ENCODE results near the gene COL26A1. TPM values are rescaled to one million over a fixed set of nuclear protein-coding genes. Genes with fewer than 3 reads are reported as not detected.

The COL26A1 gene
- polyA plus RNA-seq, 1 donor from 2014 or later = 36.6 TPM

DNA sequence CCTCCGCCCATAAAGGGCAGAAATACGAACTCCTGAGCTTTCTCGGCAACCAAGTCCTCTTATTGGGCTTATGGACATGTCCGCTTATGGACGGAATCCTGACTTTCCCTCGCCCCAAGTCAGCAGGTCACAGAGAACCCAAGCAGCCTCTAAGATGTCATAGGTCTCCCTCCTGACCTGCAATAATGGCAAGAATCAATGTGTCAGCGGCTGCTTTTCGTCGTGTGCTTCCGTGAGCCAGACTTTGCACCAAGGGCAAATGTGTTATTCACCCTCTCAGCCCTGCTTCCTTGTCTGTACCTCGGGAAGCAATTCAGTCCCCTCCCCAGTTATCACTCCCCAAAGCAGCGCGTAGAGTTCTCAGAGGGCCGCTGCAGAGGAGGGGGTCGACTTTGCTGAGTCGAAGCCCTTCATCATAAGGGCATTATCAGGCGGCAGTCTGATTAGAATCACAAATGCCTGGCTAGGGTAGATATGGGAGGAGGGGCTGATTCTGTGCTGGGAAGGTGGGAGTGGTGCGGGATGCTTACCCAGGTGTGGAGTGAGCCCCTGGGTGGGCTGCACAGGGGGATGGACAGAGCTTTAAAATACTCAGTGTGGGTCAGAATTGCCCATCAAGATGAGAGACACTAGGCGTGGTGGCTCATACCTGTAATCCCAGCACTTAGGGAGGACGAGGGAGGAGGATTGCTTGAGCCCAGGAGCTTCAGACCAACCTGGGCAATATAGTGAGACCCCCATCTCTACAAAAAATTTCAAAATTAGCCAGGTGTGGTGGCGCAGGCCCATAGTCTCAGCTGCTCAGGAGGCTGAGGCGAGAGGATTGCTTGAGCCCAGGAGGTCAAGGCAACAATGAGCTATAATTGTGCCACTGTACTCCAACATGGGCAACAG is 36.0 kb downstream of the COL26A1 start:
- H3K27ac ChIP-seq (ENCODE audit: low read length) = no peak overlapping the region
- H4K20me1 ChIP-seq (ENCODE audit: insufficient read depth) = no peaks in the 10 kb centered on the region
- H3K27me3 ChIP-seq (ENCODE audit: insufficient read depth, low read depth, low read length) = no peaks in the 10 kb centered on the region
- no peak for TF ChIP-seq RAD21 (conservative IDR thresholded peaks at IDR 0.05)
- TF ChIP-seq EZH2 (IDR thresholded peaks at IDR 0.05; ENCODE audit: borderline replicate concordance, insufficient read depth, low read length, poor library complexity, severe bottlenecking) = no peak
- TF ChIP-seq MXI1 (conservative IDR thresholded peaks at IDR 0.05; ENCODE audit: poor library complexity, severe bottlenecking) = no peak
- no peak for TF ChIP-seq POLR2AphosphoS5 (IDR thresholded peaks at IDR 0.05)
- TF ChIP-seq SMC3 (conservative IDR thresholded peaks at IDR 0.05; ENCODE audit: poor library complexity) = no peak
- TF ChIP-seq, protein P1, sequence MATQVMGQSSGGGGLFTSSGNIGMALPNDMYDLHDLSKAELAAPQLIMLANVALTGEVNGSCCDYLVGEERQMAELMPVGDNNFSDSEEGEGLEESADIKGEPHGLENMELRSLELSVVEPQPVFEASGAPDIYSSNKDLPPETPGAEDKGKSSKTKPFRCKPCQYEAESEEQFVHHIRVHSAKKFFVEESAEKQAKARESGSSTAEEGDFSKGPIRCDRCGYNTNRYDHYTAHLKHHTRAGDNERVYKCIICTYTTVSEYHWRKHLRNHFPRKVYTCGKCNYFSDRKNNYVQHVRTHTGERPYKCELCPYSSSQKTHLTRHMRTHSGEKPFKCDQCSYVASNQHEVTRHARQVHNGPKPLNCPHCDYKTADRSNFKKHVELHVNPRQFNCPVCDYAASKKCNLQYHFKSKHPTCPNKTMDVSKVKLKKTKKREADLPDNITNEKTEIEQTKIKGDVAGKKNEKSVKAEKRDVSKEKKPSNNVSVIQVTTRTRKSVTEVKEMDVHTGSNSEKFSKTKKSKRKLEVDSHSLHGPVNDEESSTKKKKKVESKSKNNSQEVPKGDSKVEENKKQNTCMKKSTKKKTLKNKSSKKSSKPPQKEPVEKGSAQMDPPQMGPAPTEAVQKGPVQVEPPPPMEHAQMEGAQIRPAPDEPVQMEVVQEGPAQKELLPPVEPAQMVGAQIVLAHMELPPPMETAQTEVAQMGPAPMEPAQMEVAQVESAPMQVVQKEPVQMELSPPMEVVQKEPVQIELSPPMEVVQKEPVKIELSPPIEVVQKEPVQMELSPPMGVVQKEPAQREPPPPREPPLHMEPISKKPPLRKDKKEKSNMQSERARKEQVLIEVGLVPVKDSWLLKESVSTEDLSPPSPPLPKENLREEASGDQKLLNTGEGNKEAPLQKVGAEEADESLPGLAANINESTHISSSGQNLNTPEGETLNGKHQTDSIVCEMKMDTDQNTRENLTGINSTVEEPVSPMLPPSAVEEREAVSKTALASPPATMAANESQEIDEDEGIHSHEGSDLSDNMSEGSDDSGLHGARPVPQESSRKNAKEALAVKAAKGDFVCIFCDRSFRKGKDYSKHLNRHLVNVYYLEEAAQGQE (IDR thresholded peaks at IDR 0.05; ENCODE audit: borderline replicate concordance) = no peak
- TF ChIP-seq EP300 (conservative IDR thresholded peaks at IDR 0.05; ENCODE audit: poor library complexity, severe bottlenecking) = no peak
- TF ChIP-seq, protein P2, sequence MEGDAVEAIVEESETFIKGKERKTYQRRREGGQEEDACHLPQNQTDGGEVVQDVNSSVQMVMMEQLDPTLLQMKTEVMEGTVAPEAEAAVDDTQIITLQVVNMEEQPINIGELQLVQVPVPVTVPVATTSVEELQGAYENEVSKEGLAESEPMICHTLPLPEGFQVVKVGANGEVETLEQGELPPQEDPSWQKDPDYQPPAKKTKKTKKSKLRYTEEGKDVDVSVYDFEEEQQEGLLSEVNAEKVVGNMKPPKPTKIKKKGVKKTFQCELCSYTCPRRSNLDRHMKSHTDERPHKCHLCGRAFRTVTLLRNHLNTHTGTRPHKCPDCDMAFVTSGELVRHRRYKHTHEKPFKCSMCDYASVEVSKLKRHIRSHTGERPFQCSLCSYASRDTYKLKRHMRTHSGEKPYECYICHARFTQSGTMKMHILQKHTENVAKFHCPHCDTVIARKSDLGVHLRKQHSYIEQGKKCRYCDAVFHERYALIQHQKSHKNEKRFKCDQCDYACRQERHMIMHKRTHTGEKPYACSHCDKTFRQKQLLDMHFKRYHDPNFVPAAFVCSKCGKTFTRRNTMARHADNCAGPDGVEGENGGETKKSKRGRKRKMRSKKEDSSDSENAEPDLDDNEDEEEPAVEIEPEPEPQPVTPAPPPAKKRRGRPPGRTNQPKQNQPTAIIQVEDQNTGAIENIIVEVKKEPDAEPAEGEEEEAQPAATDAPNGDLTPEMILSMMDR (IDR thresholded peaks at IDR 0.05; ENCODE audit: poor library complexity, severe bottlenecking) = no peak
- no peak for TF ChIP-seq TAF1 (IDR thresholded peaks at IDR 0.05; ENCODE audit: low read depth)
- no peaks in the 10 kb centered on the region for H3K9me3 ChIP-seq (ENCODE audit: low read length)
- H3K4me3 ChIP-seq (ENCODE audit: low read length) = no peak overlapping the region
- no peaks in the 10 kb centered on the region for H3K9me2 ChIP-seq (ENCODE audit: insufficient read depth, low read length)
- no peak overlapping the region for H3K4me2 ChIP-seq (ENCODE audit: low read length)
- no peaks in the 10 kb centered on the region for H3K79me2 ChIP-seq (replicated peaks; ENCODE audit: insufficient read depth, low read length)
- H2AFZ ChIP-seq (ENCODE audit: low read depth, low read length) = no peak overlapping the region
- no peaks in the 10 kb centered on the region for H3F3A ChIP-seq (ENCODE audit: insufficient read depth, low read length, poor library complexity, severe bottlenecking)
- no peaks in the 10 kb centered on the region for H3K36me3 ChIP-seq (ENCODE audit: insufficient read depth, low read length)
- no peak overlapping the region for H3K9ac ChIP-seq (ENCODE audit: low read length)

DNA sequence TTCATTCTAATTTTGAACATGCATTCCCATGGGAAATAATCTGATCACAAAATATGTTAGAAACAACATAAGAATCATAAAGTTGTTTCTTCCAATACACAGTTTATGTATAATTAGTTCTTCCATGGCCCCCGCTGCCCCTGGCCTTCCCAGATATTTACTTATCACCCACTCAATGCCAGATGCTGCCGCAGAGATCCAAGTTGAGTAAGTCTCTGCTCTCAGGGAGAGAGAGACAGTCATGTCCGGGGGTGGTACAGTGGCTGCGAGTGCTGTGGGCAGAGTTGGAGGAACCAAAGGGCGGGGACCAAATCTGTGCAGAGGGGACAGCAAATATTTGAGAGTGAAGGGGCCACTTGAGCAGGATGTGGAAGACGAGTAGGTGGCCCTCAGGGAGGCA is 37.1 kb downstream of the COL26A1 start:
- Histone ChIP-seq H3K79me2 (replicated peaks; ENCODE audit: insufficient read depth, low read length) (no peaks in the 10 kb centered on the region), H4K20me1 (ENCODE audit: insufficient read depth) (no peaks in the 10 kb centered on the region), H3K9me2 (ENCODE audit: insufficient read depth, low read length) (no peaks in the 10 kb centered on the region), H3K9me3 (ENCODE audit: low read length) (no peaks in the 10 kb centered on the region), H3K36me3 (ENCODE audit: insufficient read depth, low read length) (no peaks in the 10 kb centered on the region), H3K27me3 (ENCODE audit: insufficient read depth, low read depth, low read length) (no peaks in the 10 kb centered on the region), H2AFZ (ENCODE audit: low read depth, low read length) (no peak overlapping the region), H3F3A (ENCODE audit: insufficient read depth, low read length, poor library complexity, severe bottlenecking) (no peaks in the 10 kb centered on the region), H3K9ac (ENCODE audit: low read length) (no peak overlapping the region), H3K27ac (ENCODE audit: low read length) (no peak overlapping the region), H3K4me2 (ENCODE audit: low read length) (no peak overlapping the region), H3K4me3 (ENCODE audit: low read length) (no peak overlapping the region)
- TF ChIP-seq, protein P2 (IDR thresholded peaks at IDR 0.05; ENCODE audit: poor library complexity, severe bottlenecking) = no peak
- TF ChIP-seq RAD21 (conservative IDR thresholded peaks at IDR 0.05) = no peak
- no peak for TF ChIP-seq POLR2AphosphoS5 (IDR thresholded peaks at IDR 0.05)
- no peak for TF ChIP-seq EZH2 (IDR thresholded peaks at IDR 0.05; ENCODE audit: borderline replicate concordance, insufficient read depth, low read length, poor library complexity, severe bottlenecking)
- no peak for TF ChIP-seq EP300 (conservative IDR thresholded peaks at IDR 0.05; ENCODE audit: poor library complexity, severe bottlenecking)
- TF ChIP-seq SMC3 (conservative IDR thresholded peaks at IDR 0.05; ENCODE audit: poor library complexity) = no peak
- TF ChIP-seq MXI1 (conservative IDR thresholded peaks at IDR 0.05; ENCODE audit: poor library complexity, severe bottlenecking) = no peak
- TF ChIP-seq TAF1 (IDR thresholded peaks at IDR 0.05; ENCODE audit: low read depth) = no peak
- TF ChIP-seq, protein P1 (IDR thresholded peaks at IDR 0.05; ENCODE audit: borderline replicate concordance) = no peak

Data from neural cell (in vitro differentiated cells).